ENCODE data around the gene PTGER2. TPM values are rescaled to one million over a fixed set of nuclear protein-coding genes. Genes with fewer than 3 reads are reported as not detected.
A peak's percentile ranks its signal among the peaks of the same experiment; 100 is the strongest.

PTGER2 gene
- total and polyA plus RNA-seq, 2 of the 8 experiments (the other 6 are each of a cell fraction or from before 2014, with no cell fraction given), result 1.2 TPM

GRCh38 chr14:52333823-52334657 is 19.9 kb downstream of the PTGER2 start:
- H3K4me2 ChIP-seq (ENCODE audit: insufficient read depth in 1 of 2, low read depth in 2 of 2, low read length in 2 of 2), result no peak overlapping the region
- no peaks in the 10 kb centered on the region for H3K36me3 ChIP-seq (ENCODE audit: control insufficient read depth in 2 of 4, insufficient read depth in 4 of 4, low read length in 3 of 4)
- 85% methylated on average over 8 of the region's 8 CpGs; no CpG with 5 or more reads in 1 of the 2 experiments for WGBS, 2 experiments (ENCODE audit: extremely low coverage in 1 of 2, insufficient coverage in 1 of 2, insufficient read length in 1 of 2, insufficient replicate concordance in 2 of 2, low coverage in 1 of 2, low lambda C conversion rate in 2 of 2, missing lambda C conversion rate in 1 of 2)
- TF ChIP-seq YY1 (IDR thresholded peaks at IDR 0.05; ENCODE audit: low read depth, low read length) (peak; percentile 74; the same call in 1 of the 2 replicates), BCL11A (IDR thresholded peaks at IDR 0.05; ENCODE audit: low read depth in 2 of 2, low read length in 2 of 2) (no peak), TEAD4 (IDR thresholded peaks at IDR 0.05; ENCODE audit: low read depth, low read length) (peak; percentile 80)
- H3K4me3 ChIP-seq (ENCODE audit: extremely low read depth in 1 of 4, insufficient read depth in 2 of 4, low read depth in 3 of 4, low read length in 4 of 4), result no peak overlapping the region
- H3K56ac ChIP-seq (replicated peaks; ENCODE audit: insufficient read length, low read depth, low read length), result no peak overlapping the region
- no peak overlapping the region for H2BK20ac ChIP-seq (ENCODE audit: low read length)
- no peak overlapping the region for H3K4ac ChIP-seq (replicated peaks; ENCODE audit: insufficient read length, low read depth, low read length)
- FAIRE-seq (no peak), DNase-seq (ENCODE audit: low read depth in 1 of 2, low spot score in 2 of 2) (no peak)
- H4K5ac ChIP-seq (ENCODE audit: insufficient read length, low read depth, low read length), result no peak overlapping the region
- no peak overlapping the region for H4K8ac ChIP-seq (ENCODE audit: extremely low read depth, insufficient read depth, low read length)
- no peak overlapping the region for H3K23ac ChIP-seq (ENCODE audit: insufficient read length)
- H2AK5ac ChIP-seq (ENCODE audit: low read depth, low read length), result no peak overlapping the region
- peaks cover 0 to 1% (median 0%) of the 10 kb centered on the region in 4 experiments; a peak in 1 of 7 replicates for H3K27me3 ChIP-seq (replicated peaks in 1 of 4; ENCODE audit: control insufficient read depth in 3 of 4, extremely low read depth in 1 of 4, insufficient read depth in 3 of 4, low read length in 3 of 4)
- H3K18ac ChIP-seq (ENCODE audit: extremely low read depth, low read length), result no peak overlapping the region
- no peaks in the 10 kb centered on the region for H3K79me2 ChIP-seq (ENCODE audit: control insufficient read depth in 1 of 2, insufficient read depth in 2 of 2, low read length in 2 of 2)
- H2BK5ac ChIP-seq (ENCODE audit: low read depth, low read length), result no peak overlapping the region
- peaks cover 2% of the 10 kb centered on the region; the same call in 1 of the 2 replicates for H3K23me2 ChIP-seq (ENCODE audit: low read depth, low read length)
- H4K91ac ChIP-seq (replicated peaks; ENCODE audit: insufficient read length, low read length), result no peak overlapping the region
- H2AFZ ChIP-seq (ENCODE audit: low read length), result no peak overlapping the region
- H2BK15ac ChIP-seq (ENCODE audit: low read length), result no peak overlapping the region
- no peak overlapping the region for H2BK12ac ChIP-seq (ENCODE audit: low read depth, low read length)
- peaks cover 0 to 2% (median 0%) of the 10 kb centered on the region in 4 experiments; a peak in 1 of 7 replicates for H3K4me1 ChIP-seq (replicated peaks in 1 of 4; ENCODE audit: control insufficient read depth in 3 of 4, insufficient read depth in 4 of 4, low read length in 3 of 4)
- H4K20me1 ChIP-seq (replicated peaks in 1 of 2; ENCODE audit: control insufficient read depth in 1 of 2, insufficient read depth in 2 of 2, low read length in 2 of 2), result no peaks in the 10 kb centered on the region
- H2BK120ac ChIP-seq (replicated peaks; ENCODE audit: low read depth, low read length), result no peak overlapping the region
- no peaks in the 10 kb centered on the region for H3K9me3 ChIP-seq (ENCODE audit: insufficient read depth in 2 of 2, low read depth in 1 of 2, low read length in 1 of 2)
- no peaks in the 10 kb centered on the region for H3K79me1 ChIP-seq (ENCODE audit: low read depth, low read length)
- ChIA-PET CTCF (ENCODE audit: partially characterized antibody) (interaction anchor here (2.6 kb wide), 1 partner anchor 34 kb away, joined by 11 read pairs; no protein-coding TSS in a partner anchor), POLR2A (ENCODE audit: partially characterized antibody) (no interaction called here)
- H3K9ac ChIP-seq (replicated peaks in 1 of 4; ENCODE audit: extremely low read depth in 1 of 4, low read depth in 3 of 4, low read length in 3 of 4), result no peak overlapping the region
- H3K14ac ChIP-seq (ENCODE audit: insufficient read length), result no peak overlapping the region
- H3K27ac ChIP-seq (ENCODE audit: low read depth, low read length), result no peak overlapping the region
